Bronchial epithelial cell (primary cell): ENCODE data around the gene FNDC10. TPM values are rescaled to one million over a fixed set of nuclear protein-coding genes. Genes with fewer than 3 reads are reported as not detected.

ENCODE experiments used
- DNase-seq: peaks from one replicate; pipeline ENCODE4 v3.0.0-alpha.2; 2010; ENCODE audit warnings: low read depth
- FAIRE-seq: peaks from 2 replicates; lab custom pipeline; 2011; peaks lifted over from hg19 to GRCh38; lab: Jason Lieb, UNC
- H3K27me3 ChIP-seq: 2 replicates; pipeline ENCODE4 v1.5.1; 2011; ENCODE audit warnings: low read length; ENCODE audit not compliant: control insufficient read depth, insufficient read depth
- H3K36me3 ChIP-seq: 2 replicates; pipeline ENCODE4 v1.5.1; 2011; ENCODE audit warnings: low read length; ENCODE audit not compliant: control insufficient read depth, insufficient read depth
- H3K4me3 ChIP-seq: 2 replicates; pipeline ENCODE4 v1.5.1; 2011; ENCODE audit warnings: mild to moderate bottlenecking, low read depth, low read length, control low read depth
- CTCF ChIP-seq: IDR thresholded peaks from 2 replicates; pipeline ENCODE4 v1.5.1; 2011; ENCODE audit warnings: mild to moderate bottlenecking, moderate library complexity, low read length, control low read depth, inconsistent platforms; ENCODE audit not compliant: insufficient read depth, severe bottlenecking
- total RNA-seq: library from RNA; depleted of rRNA; stranded (reverse); fragments of >200 nt; gene quantifications from 2 replicates; pipeline ENCODE4 v1.2.1, GENCODE V29; 2014

Gene FNDC10
- total RNA-seq, 1 donor from 2014 or later, result 0.26 TPM

GRCh38 chr1:1594602-1595260 lies 5.2 kb downstream of the FNDC10 start:
- Histone ChIP-seq H3K4me3 (no peak overlapping the region), H3K27me3 (peaks cover 8% of the 10 kb centered on the region), H3K36me3 (no peaks in the 10 kb centered on the region)
- FAIRE-seq (peak; percentile 77), DNase-seq (no peak)
- TF ChIP-seq CTCF, result no peak

GRCh38 chr1:1593834-1594601 lies 5.9 kb downstream of the FNDC10 start:
- FAIRE-seq, result no peak
- Histone ChIP-seq H3K27me3 (peaks cover 8% of the 10 kb centered on the region), H3K36me3 (no peaks in the 10 kb centered on the region), H3K4me3 (no peak overlapping the region)
- TF ChIP-seq CTCF, result no peak
- DNase-seq, result no peak

- peaks cover 2% of the 10 kb centered on the region for H3K27me3 ChIP-seq
- TF ChIP-seq CTCF, result no peak
- no peak for FAIRE-seq
Observed at GRCh38 chr1:1591452-1591851, 8.5 kb downstream of the FNDC10 start.

GRCh38 chr1:1583347-1584010 lies 16.5 kb downstream of the FNDC10 start:
- no peak for FAIRE-seq
- Histone ChIP-seq H3K27me3 (peaks cover 6% of the 10 kb centered on the region), H3K4me3 (no peak overlapping the region), H3K36me3 (no peaks in the 10 kb centered on the region)
- DNase-seq, result no peak
- no peak for TF ChIP-seq CTCF

More at GRCh38 chr1:1591452-1591851, 8.5 kb downstream of the FNDC10 start:
- H3K4me3 ChIP-seq, result no peak overlapping the region
- H3K36me3 ChIP-seq, result no peaks in the 10 kb centered on the region
- DNase-seq, result peak; percentile 64

GRCh38 chr1:1582585-1583346 lies 17.2 kb downstream of the FNDC10 start:
- Histone ChIP-seq H3K4me3 (no peak overlapping the region), H3K36me3 (no peaks in the 10 kb centered on the region), H3K27me3 (peaks cover 6% of the 10 kb centered on the region)
- FAIRE-seq (no peak), DNase-seq (no peak)
- TF ChIP-seq CTCF, result no peak
